Activated CD4-positive, alpha-beta T cell treated with anti-CD3 and anti-CD28 coated beads, Interleukin-2, amount 50 U/mL, for 1 hour (primary cell): ENCODE measurements around the gene PPP1R1B.
"Not testable (repeated sequence)": the region's sequence is repeated elsewhere in the genome, so short reads cannot be mapped to it uniquely, and the experiment has no call there.

ENCODE experiments used
- DNase-seq: peaks from one replicate; pipeline ENCODE4 v3.0.0-alpha.2; 2020

Gene PPP1R1B

GRCh38 chr17:39626171-39627046 is at the start of gene PPP1R1B:
Gene PPP1R1B, plus strand, starts transcription at chr17:39626952. Its CDS starts 441 bp downstream, at chr17:39627393.
- DNase-seq: no peak

- no peak for DNase-seq
Observed at GRCh38 chr17:39578272-39578671, 48.5 kb upstream of the PPP1R1B start.

- no peak for DNase-seq
Observed at GRCh38 chr17:39579318-39580081, 47.3 kb upstream of the PPP1R1B start.

- no peak for DNase-seq
Observed at GRCh38 chr17:39580082-39580468, 46.7 kb upstream of the PPP1R1B start.

GRCh38 chr17:39581071-39581758 is 45.5 kb upstream of the PPP1R1B start:
- no peak for DNase-seq

- no peak for DNase-seq
Observed at GRCh38 chr17:39581759-39582085, 45.0 kb upstream of the PPP1R1B start.

GRCh38 chr17:39582658-39583057 is 44.1 kb upstream of the PPP1R1B start:
- no peak for DNase-seq

- DNase-seq: not testable (repeated sequence)
Observed at GRCh38 chr17:39590180-39590579, 36.6 kb upstream of the PPP1R1B start.

GRCh38 chr17:39591958-39592954 is 34.5 kb upstream of the PPP1R1B start:
- peak; percentile 25 for DNase-seq

GRCh38 chr17:39593371-39593770 is 33.4 kb upstream of the PPP1R1B start:
- no peak for DNase-seq

GRCh38 chr17:39595294-39595693 is 31.5 kb upstream of the PPP1R1B start:
- no peak for DNase-seq

GRCh38 chr17:39595928-39596510 is 30.7 kb upstream of the PPP1R1B start:
- no peak for DNase-seq

GRCh38 chr17:39596543-39597267 is 30.0 kb upstream of the PPP1R1B start:
- no peak for DNase-seq

- DNase-seq: no peak
Observed at GRCh38 chr17:39597372-39598046, 29.2 kb upstream of the PPP1R1B start.

- no peak for DNase-seq
Observed at GRCh38 chr17:39598047-39598481, 28.7 kb upstream of the PPP1R1B start.

GRCh38 chr17:39598630-39599003 is 28.1 kb upstream of the PPP1R1B start:
- no peak for DNase-seq

- DNase-seq: no peak
Observed at GRCh38 chr17:39599004-39599664, 27.6 kb upstream of the PPP1R1B start.

GRCh38 chr17:39599665-39600231 is 27.0 kb upstream of the PPP1R1B start:
- DNase-seq: no peak

GRCh38 chr17:39600288-39600996 is 26.3 kb upstream of the PPP1R1B start:
- no peak for DNase-seq
